ENCODE measurements around the gene STYXL2.

The STYXL2 gene

DNA sequence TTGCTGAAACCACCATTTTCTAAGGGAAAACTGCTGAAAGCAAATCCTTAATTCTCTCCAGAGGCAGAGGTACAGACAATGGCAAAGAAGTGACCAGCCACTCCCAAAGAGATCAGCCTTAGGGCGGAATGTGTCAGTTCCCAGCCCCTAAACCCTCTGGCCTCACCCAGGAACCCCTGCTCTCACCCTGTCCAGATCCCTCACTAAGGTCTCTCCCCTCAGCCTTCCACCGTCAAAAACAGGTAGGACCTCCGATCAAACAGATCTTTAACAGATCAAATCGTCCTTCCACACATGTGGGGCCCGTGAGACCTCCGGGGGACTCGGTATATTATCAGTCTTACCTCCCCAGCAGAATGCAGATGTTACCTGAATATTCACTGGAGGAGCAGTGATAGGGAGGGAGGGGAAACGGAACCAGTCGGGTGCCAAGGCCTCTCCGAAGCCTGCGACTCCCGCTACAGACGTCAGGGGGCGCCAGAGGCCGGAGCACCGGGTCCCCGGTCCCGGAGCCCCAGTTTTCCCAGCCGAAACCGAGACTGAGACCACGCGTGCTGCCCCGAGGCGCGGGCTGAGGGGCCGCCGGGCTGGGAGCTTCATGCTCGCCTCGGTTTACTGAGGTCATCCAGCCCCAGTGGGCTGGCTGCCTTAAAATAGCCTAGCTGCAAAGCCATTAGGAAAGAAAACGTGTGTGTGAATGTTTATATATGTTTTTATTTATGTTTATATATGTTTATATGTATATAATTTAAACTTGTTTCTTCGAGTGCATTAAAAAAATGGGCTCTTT, 27.3 kb upstream of the STYXL2 start:
- peak; percentile 97 for TF ChIP-seq CTCF (IDR thresholded peaks at IDR 0.05; ENCODE audit: low read depth, low read length)
- DNase-seq (ENCODE audit: extremely low read depth, low read depth), result peak; percentile 2

GRCh38 chr1:167067904-167068303, 26.0 kb upstream of the STYXL2 start:
- no peak for TF ChIP-seq CTCF (IDR thresholded peaks at IDR 0.05; ENCODE audit: low read depth, low read length)
- no peak for DNase-seq (ENCODE audit: extremely low read depth, low read depth)

GRCh38 chr1:167068761-167069160, 25.1 kb upstream of the STYXL2 start:
- no peak for DNase-seq (ENCODE audit: extremely low read depth, low read depth)
- TF ChIP-seq CTCF (IDR thresholded peaks at IDR 0.05; ENCODE audit: low read depth, low read length), result no peak

- DNase-seq (ENCODE audit: extremely low read depth, low read depth), result no peak
These were observed 22.6 kb upstream of the STYXL2 start for GRCh38 chr1:167071286-167071685.

GRCh38 chr1:167076136-167076710, 17.7 kb upstream of the STYXL2 start:
- no peak for TF ChIP-seq CTCF (IDR thresholded peaks at IDR 0.05; ENCODE audit: low read depth, low read length)
- DNase-seq (ENCODE audit: extremely low read depth, low read depth), result no peak

More at GRCh38 chr1:167071286-167071685, 22.6 kb upstream of the STYXL2 start:
- TF ChIP-seq CTCF (IDR thresholded peaks at IDR 0.05; ENCODE audit: low read depth, low read length), result no peak

DNA sequence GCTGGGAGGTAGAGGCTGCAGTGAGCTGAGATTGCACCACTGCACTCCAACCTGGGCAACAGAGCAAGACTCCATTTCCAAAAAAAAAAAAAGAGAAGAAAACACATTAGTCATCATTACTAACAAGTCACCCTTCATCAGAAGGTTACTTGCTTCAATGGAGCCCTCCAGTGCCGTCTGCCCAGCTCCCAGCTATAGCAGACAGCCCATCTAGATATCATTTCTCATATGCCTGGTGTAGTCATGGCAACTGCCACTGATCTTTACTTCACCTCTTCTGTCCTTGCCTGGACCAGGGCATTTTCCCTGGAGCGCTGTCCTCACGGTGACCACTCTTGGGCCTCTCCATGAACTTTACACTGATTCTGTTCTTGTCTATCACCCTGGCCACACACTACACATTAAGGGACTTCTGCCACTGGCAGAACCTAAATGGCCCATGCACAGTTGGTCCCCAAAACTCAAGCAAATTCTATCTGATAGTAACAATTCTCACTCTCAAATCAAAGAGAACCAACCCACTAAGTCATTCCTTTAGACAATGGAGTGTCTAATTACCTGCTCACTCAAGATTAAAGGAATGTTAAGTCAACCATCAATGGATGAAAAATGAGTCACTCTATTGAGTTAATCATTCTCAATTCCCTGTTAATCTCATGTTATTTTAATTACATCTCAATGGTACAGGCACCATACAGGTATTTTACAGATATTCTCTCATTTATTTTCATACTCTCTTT, 16.6 kb upstream of the STYXL2 start:
- no peak for DNase-seq (ENCODE audit: extremely low read depth, low read depth)
- no peak for TF ChIP-seq CTCF (IDR thresholded peaks at IDR 0.05; ENCODE audit: low read depth, low read length)

DNA sequence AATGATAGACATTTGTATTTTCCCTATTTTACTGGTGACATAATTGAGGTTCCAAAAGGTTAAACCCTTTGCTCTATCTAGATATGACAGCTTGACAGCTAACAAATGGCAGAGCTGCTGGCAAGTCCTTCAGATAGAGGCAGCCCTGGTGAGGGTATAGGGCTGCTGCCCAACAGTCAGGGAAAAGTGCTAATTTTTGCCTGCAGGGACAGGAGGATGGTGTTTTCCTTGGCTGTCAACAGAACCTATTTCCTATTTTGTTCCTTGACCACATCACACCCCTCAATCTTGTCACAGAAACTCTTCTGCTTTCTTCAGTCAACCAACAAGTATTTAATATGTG, 16.0 kb upstream of the STYXL2 start:
- no peak for TF ChIP-seq CTCF (IDR thresholded peaks at IDR 0.05; ENCODE audit: low read depth, low read length)
- DNase-seq (ENCODE audit: extremely low read depth, low read depth), result no peak

Measured in AG09319 (cell line).